RWPE1 (cell line): Measurements from ENCODE around the gene CEP83.

Experiments
- CTCF ChIA-PET: fragments of 350-600 bp; sonication (Branson Sonifier 250); formaldehyde crosslinking; extraction: SDS; loops from one replicate; lab custom pipeline; 2021; lab: Yijun Ruan, JAX
- POLR2A ChIA-PET: fragments of 400-600 bp; formaldehyde crosslinking; extraction: SDS; loops from one replicate; lab custom pipeline; 2020; ENCODE audit warnings: antibody characterized with exemption; ENCODE audit not compliant: low non-redundant PET; lab: Yijun Ruan, JAX
- DNase-seq: peaks from one replicate; pipeline ENCODE4 v3.0.0; 2012; ENCODE audit warnings: low spot score
- H3K27ac ChIP-seq: fragments of 450-650 bp; 2 replicates; pipeline ENCODE4 v1.5.1; 2017
- CTCF ChIP-seq: fragments of 450-650 bp; conservative IDR thresholded peaks from 2 replicates; pipeline ENCODE4 v1.5.1; 2017; ENCODE audit warnings: low read depth, mild to moderate bottlenecking

Gene CEP83

GRCh38 chr12:94459728-94460615 is at the start of gene CEP83:
TSS of gene CEP83 (minus strand) at chr12:94459867. CDS start at chr12:94412490, 47,377 bp downstream.
- DNase-seq: peak; percentile 91
- ChIA-PET POLR2A (interaction anchor here (0.6 kb wide), 1 partner anchor 104 kb away, joined by 3 read pairs; no protein-coding TSS in a partner anchor), CTCF (interaction anchor here (0.6 kb wide), 1 partner anchor 1472 kb away, joined by 5 read pairs; no protein-coding TSS in a partner anchor)
- TF ChIP-seq CTCF: no peak
- H3K27ac ChIP-seq: peak within 1 kb of the TSS; percentile 94

- no peak for DNase-seq
- H3K27ac ChIP-seq: no peak overlapping the region
- ChIA-PET CTCF (no interaction called here), POLR2A (no interaction called here)
- no peak for TF ChIP-seq CTCF
Observed at GRCh38 chr12:94509317-94509716, 49.6 kb upstream of the CEP83 start.

- DNase-seq: no peak
- no peak overlapping the region for H3K27ac ChIP-seq
- POLR2A ChIA-PET: no interaction called here
- CTCF ChIA-PET: interaction anchor here (0.5 to 0.6 kb wide), 2 partner anchors 23 to 406 kb away, joined by 3 to 5 read pairs; no protein-coding TSS in a partner anchor
- TF ChIP-seq CTCF: no peak
Observed at GRCh38 chr12:94507455-94507854, 47.8 kb upstream of the CEP83 start.

GRCh38 chr12:94504386-94504785 is 44.7 kb upstream of the CEP83 start:
- no peak overlapping the region for H3K27ac ChIP-seq
- no peak for DNase-seq
- ChIA-PET POLR2A (no interaction called here), CTCF (no interaction called here)
- no peak for TF ChIP-seq CTCF

GRCh38 chr12:94503619-94504018 is 44.0 kb upstream of the CEP83 start:
- DNase-seq: no peak
- H3K27ac ChIP-seq: no peak overlapping the region
- POLR2A ChIA-PET: no interaction called here
- CTCF ChIA-PET: interaction anchor here (0.7 kb wide), 1 partner anchor 247 kb away, joined by 3 read pairs; no protein-coding TSS in a partner anchor
- no peak for TF ChIP-seq CTCF

- ChIA-PET CTCF (no interaction called here), POLR2A (no interaction called here)
- no peak for TF ChIP-seq CTCF
- H3K27ac ChIP-seq: no peak overlapping the region
- DNase-seq: no peak
Observed at GRCh38 chr12:94500831-94501567, 41.3 kb upstream of the CEP83 start.
